GM18861 (cell line): Measurements from ENCODE around the gene MPDU1.
"Not testable (repeated sequence)": the region's sequence is repeated elsewhere in the genome, so short reads cannot be mapped to it uniquely, and the experiment has no call there.

Source experiments
- ATAC-seq: cut with Tn5 transposase; IDR thresholded peaks from one replicate; pipeline ENCODE4 v1.9.1; 2021; ENCODE audit not compliant: unreplicated experiment

MPDU1 gene

DNA sequence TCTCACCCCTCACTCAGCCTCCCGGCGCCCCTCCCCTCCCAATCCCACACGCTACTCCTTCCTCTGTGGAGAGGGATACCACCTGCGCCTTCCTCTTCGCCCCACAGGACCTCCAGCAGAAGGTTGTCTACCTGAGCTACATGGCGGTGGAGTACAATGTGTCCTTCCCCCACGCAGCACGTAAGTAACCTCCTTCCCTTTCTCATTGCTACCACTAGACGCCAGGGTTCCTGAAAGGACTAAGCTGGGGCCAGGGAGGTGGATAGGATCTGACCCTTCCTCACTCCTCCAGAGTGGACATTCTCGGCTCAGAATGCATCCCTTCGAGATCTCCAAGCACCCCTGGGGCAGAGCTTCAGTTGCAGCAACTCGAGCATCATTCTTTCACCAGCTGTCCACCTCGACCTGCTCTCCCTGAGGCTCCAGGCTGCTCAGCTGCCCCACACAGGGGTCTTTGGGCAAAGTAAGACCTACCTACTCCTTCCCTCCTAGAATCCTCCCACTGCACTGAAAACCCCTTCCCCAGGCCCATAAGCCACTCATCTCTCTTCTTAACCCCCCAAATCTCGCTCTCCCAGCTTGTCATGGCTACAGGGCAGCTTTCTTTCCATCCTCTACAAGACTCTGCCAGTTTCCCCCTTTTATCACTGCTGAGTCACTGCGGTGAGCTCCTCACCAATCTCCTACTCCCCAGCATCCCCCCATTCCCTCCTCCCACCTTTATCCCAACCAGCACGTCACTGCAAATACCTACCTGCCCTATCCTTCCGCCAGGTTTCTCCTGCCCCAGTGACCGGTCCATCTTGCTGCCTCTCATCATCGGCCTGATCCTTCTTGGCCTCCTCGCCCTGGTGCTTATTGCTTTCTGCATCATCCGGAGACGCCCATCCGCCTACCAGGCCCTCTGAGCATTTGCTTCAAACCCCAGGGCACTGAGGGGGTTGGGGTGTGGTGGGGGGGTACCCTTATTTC, 2.8 kb upstream of the MPDU1 start:
- ATAC-seq = no peak

DNA sequence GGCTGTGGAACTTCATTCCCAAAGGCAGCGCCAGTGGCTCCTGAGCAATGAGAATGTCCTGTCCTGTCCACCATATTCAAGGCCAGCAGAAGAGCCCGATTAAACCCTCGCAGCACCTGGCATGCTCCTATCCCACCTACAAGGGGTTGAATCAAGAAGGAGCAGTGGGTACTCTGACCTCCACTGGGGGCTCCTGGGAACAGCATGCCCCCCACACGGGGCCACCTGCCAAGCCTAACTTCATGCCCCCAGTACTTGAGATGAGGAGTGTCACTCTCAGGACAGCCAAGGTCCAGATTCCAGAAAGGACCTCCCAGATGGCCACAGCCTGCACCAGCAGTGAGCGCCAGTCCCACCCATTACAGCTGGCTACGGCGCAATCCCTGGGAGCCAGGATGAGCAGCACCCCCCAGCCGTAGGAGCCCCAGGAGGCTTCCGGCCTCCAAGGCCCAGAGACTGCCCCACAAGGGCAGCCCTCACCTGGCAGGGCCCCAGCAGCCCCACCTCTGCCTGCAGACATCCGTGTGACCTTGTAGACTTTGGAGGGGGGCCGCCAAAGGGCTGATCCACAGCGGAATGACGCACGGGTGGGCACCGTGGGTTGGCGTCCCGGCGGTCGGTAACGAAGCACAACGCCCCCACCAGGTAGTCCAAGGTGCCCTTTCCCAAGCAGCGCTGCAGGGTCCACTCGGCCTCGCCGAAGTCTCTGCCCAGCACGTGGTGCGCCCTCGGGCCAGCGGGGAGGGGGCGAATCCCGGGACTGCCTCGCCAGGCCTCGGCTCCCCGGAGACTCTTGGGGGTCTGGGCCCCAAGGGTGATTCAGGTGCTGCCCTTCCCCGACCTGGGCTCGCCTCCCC, 1.0 kb upstream of the MPDU1 start:
- no peak for ATAC-seq

GRCh38 chr17:7586673-7587419, 3.2 kb downstream of the MPDU1 start:
- no peak for ATAC-seq

DNA sequence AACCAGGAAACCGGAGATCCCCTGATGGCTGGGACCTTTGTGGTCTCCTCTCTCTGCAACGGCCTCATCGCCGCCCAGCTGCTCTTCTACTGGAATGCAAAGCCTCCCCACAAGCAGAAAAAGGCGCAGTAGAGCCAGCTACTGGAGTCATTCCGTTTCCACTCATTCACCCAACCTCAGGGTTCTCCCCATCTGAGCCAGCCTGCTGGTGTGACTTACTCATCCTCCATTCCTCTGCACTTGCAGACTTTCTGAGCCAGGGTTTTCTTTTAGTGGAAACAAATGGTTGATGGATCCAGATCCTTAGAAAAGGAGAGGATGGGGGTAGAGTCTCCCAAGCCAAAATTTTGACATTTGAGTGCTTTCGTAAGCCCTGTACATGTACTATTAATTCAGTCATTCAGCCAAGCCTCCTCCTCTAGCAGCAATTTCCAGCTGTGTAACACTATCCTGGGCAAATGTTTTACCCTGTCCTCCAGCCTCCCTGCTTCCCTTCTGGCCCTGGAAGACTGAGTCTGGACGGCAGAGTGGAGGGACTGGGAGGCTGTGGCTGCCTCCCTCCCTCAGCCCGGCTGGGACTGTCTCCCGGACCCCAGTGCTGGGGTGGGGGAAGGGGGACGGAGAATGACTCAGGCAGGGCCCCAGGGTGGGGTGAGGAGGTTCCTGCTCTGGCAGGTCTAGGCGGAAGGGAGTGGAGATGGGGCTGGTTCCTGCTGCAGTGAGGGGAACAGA, 3.9 kb downstream of the MPDU1 start:
- ATAC-seq = no peak

DNA sequence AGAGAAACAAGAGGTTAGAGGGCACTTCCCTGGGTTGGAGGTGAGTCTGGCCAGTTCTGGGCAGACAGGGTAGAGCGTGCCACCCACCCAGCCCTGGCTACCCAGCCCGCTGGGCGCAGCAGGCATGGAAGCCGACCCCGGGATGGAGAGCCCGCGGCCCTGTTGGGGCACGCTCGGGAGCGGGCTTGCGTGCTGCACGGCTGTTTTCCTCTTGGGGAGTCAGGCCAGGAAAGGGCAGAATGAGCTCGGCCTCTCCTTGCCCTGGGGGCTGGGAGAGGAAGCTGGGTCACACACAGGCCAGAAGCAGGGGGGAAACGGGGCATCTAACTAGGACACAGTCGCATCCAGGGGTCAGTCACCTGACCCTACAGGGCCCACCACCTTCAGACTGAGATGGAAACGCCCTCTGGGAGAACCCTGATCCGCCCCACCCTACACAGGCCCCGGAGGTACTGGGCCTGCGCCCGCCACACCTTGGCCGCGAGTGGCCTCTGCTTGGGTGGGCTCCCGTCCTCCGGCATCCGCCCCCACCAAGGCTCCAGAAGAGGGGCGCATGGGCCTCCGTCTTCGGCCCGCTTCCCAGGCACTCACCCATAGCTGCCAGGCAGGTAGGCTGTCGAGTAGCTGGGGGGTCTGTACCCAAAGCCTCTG, 5.0 kb downstream of the MPDU1 start:
- no peak for ATAC-seq

DNA sequence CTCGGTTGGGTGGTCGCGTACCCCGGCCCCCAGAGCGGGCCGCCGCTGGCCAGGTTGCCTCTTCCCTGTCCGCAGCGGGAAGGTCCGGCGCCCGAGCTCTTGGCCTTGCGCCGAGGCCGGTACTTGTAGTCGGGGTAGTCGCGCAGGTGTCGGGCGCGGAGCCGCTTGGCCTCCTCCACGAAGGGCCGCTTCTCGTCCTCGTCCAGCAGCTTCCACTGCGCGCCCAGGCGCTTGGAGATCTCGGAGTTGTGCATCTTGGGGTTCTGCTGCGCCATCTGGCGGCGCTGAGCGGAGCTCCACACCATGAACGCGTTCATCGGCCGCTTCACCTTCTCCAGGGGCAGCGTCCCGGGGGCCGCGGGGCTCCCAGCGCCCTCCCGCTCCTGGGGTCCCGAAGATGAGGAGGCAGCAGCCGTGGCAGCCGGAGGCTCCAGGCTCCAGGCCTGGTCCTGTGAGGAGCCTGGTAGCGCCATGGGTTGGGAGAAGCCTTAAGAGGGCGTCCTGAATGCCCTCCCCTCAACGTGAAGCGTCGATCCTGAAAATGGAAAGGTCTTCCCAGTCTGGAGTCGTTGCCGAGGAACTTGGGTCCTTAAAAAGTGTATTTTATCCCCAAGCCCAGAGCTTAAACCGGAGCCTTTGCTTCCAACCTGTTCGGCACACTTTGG, 5.7 kb downstream of the MPDU1 start:
- ATAC-seq = no peak

- ATAC-seq = no peak
These were observed 6.4 kb downstream of the MPDU1 start, which contains the start of gene SOX15 for GRCh38 chr17:7589891-7590691. SOX15 (minus strand) TSS chr17:7590094; CDS start chr17:7589676, 418 bp downstream.

- no peak for ATAC-seq
These were observed 7.1 kb downstream of the MPDU1 start for GRCh38 chr17:7590743-7591142.

DNA sequence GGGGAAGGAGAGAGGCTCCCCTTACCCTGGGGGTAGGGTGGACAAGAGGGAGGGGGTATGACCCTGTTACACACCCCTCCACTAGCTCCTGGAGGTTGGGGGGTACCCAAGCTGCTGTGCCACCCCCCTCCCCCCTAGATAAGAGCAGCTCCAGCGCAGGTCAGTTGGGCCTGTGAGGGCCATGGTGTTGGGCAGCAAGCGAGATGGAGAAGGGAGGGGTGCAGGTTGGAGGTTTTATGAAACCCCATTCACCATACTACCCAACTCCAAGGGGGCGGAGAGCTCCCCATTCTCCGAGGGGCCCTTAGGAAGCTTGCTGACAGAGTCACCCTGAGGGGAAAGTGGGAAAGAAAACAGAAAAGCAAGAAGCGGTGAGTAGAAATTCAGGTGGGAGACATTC, 7.9 kb downstream of the MPDU1 start:
- ATAC-seq = no peak

DNA sequence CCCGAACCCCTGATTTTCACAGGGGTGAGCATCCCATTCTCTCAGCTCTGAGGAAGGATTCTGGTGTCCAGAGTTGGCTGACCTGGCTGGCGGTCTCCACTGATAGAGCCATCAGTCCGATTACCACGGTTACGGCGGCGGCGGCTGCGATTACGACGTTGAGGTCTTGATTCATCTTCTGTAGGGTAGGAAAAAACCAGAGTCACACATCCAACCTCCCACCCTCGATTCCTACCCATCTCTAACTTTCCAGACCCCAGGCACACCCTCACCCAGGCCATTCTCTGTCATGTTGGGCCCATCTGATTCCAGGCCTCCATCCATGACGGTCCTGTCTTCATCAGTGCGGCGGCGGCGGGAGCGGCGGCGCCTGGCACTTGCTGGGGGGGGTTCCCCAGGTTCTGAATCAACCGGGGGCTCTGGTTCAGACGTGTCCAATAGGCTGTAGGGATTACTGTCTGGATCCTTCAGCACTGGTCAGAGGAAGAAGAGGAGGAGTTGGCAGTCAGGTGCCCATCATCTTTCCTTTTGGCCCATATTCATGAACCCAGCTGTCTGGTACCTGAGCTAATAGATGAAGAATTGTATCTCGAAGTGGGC, 8.9 kb downstream of the MPDU1 start:
- ATAC-seq = no peak

DNA sequence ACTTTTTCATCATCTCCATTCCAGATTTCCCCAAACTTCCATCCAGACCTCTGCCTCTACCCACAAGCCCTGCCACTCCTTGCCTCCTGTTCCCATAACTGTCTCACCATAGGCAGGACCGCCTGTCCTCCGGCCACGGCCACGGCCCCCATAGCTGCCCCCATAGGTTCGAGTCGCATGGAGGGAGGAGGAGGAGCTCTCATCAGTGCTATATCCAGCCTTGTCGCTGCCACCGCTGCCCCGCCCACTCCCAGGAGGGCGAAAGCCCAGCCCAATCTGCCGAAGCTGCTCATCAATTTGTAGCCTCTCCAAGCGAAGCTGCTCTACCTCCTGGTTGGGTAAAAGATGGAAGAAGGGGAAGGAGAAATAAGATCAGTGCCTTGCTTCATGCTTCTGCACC, 9.6 kb downstream of the MPDU1 start:
- no peak for ATAC-seq

DNA sequence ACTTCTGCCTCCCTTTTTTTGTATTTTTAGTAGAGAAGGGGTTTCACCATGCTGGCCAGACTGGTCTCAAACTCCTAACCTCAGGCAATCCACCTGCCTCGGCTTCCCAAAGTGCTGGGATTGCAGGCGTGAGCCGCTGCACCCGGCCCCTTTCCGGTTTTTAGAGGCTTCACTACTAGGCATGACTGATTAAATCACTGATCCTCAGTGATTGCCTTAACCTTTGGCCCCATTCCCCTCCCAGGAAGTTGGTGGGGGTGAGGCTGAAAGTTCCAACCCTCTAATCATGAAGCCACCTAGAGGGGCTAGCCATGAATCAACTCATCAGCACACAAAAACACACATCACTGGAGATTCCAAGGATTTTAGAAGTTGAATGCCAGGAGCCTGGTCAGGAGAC, 13.9 kb downstream of the MPDU1 start:
- not testable (repeated sequence) for ATAC-seq

- no peak for ATAC-seq
These were observed 22.6 kb downstream of the MPDU1 start for GRCh38 chr17:7606280-7606679.

DNA sequence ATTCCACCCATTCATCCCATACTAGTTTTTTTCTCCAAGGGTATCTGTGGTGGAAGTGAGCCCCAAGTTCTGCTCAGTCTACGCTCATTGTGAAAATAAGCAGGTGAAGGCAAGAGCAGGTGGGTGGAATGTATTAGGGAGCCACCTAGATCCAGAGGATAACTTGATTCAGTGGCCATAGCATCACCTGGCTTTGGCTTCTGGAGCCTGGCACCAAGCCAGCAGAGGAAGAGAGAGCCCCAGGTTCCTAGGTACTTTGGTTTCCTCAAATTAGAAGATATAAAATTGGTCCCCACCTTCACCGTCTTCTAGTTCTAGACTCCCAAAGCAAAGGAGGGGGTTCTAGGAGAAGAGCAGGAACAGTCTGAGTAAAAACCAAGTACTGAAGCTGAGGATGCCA, 27.0 kb downstream of the MPDU1 start:
- no peak for ATAC-seq

DNA sequence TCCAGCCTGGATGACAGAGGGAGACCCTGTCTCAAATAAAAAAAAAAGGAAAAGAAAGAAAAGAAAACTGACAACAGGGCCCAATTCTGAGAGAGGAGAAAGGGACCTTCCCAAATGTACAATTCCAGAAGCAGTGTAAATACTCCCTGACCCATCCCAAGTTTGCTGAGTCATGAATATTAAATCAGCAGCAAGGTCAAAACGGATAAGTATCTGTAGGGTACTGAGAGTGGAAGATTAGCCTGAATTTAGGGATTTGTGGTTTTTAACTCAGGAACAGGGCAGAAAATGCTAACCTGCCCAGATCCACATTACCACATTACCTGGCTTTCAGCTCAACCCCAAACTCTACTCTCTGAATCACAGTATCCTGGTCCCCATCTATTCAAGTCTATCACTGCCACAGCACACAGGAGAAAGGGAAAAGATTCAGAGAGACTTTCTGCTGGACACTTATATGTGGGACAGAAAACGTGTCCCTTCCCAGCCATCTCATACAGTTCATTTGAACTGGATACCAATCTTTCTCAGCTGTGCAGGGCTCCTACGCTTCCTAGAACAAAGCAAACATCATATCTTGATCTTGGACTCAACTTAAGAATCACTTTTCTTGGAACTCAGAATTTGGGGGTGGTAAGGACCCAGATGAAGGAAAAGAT, 28.1 kb downstream of the MPDU1 start:
- no peak for ATAC-seq

- no peak for ATAC-seq
These were observed 28.6 kb downstream of the MPDU1 start for GRCh38 chr17:7612294-7612640.

- ATAC-seq = no peak
These were observed 30.2 kb downstream of the MPDU1 start for GRCh38 chr17:7613769-7614424.
